Brain microvascular endothelial cell (primary cell): ENCODE measurements around the gene SPATA12.

ENCODE experiments used
- DNase-seq: peaks from one replicate; pipeline ENCODE4 v3.0.0-alpha.2; 2020
- H3K27ac ChIP-seq: fragments of 250-450 bp; sonication (Bioruptor Pico); 2 replicates; pipeline ENCODE4 v1.5.1; 2020; ENCODE audit warnings: mild to moderate bottlenecking, moderate library complexity
- H3K27me3 ChIP-seq: fragments of 250-450 bp; sonication (Bioruptor Pico); replicated peaks from 2 replicates; pipeline ENCODE4 v1.5.1; 2020; ENCODE audit warnings: mild to moderate bottlenecking
- H3K36me3 ChIP-seq: fragments of 250-450 bp; sonication (Bioruptor Pico); replicated peaks from 2 replicates; pipeline ENCODE4 v1.5.1; 2020; ENCODE audit warnings: mild to moderate bottlenecking
- H3K4me3 ChIP-seq: 2 replicates; pipeline ENCODE4 v1.5.1; 2011; ENCODE audit warnings: low read depth, mild to moderate bottlenecking, control low read depth, low read length, moderate library complexity
- CTCF ChIP-seq: IDR thresholded peaks from 2 replicates; pipeline ENCODE4 v1.5.1; 2011; ENCODE audit warnings: low read depth, mild to moderate bottlenecking, moderate library complexity, low read length, control low read depth, inconsistent platforms; ENCODE audit errors: missing control alignments
- in situ Hi-C: cut with HindIII; loops from 2 replicates; pipeline ENCODE4 v1.10.0; 2017; ENCODE audit warnings: low sequenced_read_pairs, low pct_ligation_motif_present

SPATA12 gene

GRCh38 chr3:57057351-57057750, 3.1 kb upstream of the SPATA12 start:
- TF ChIP-seq CTCF = no peak
- H3K36me3 ChIP-seq = no peaks in the 10 kb centered on the region
- no peak for DNase-seq
- H3K27me3 ChIP-seq = no peaks in the 10 kb centered on the region
- in situ Hi-C loops = no loop called here
- no peak overlapping the region for H3K4me3 ChIP-seq
- no peak overlapping the region for H3K27ac ChIP-seq

- no peak overlapping the region for H3K27ac ChIP-seq
- no peak for DNase-seq
- H3K4me3 ChIP-seq = no peak overlapping the region
- H3K36me3 ChIP-seq = no peaks in the 10 kb centered on the region
- H3K27me3 ChIP-seq = no peaks in the 10 kb centered on the region
- in situ Hi-C loops = no loop called here
- no peak for TF ChIP-seq CTCF
Measured at GRCh38 chr3:57059411-57059810, 1.1 kb upstream of the SPATA12 start.

- no peaks in the 10 kb centered on the region for H3K36me3 ChIP-seq
- no peak overlapping the region for H3K4me3 ChIP-seq
- H3K27me3 ChIP-seq = no peaks in the 10 kb centered on the region
- H3K27ac ChIP-seq = no peak overlapping the region
- no peak for TF ChIP-seq CTCF
- DNase-seq = no peak
- in situ Hi-C loops = no loop called here
Measured at GRCh38 chr3:57061556-57061955, 1.1 kb downstream of the SPATA12 start.

- in situ Hi-C loops = no loop called here
- TF ChIP-seq CTCF = no peak
- DNase-seq = no peak
- Histone ChIP-seq H3K27me3 (no peaks in the 10 kb centered on the region), H3K4me3 (no peak overlapping the region), H3K36me3 (no peaks in the 10 kb centered on the region), H3K27ac (no peak overlapping the region)
Measured at GRCh38 chr3:57062101-57062631, 1.7 kb downstream of the SPATA12 start.

GRCh38 chr3:57063032-57063431, 2.6 kb downstream of the SPATA12 start:
- Histone ChIP-seq H3K27me3 (no peaks in the 10 kb centered on the region), H3K36me3 (no peaks in the 10 kb centered on the region), H3K27ac (no peak overlapping the region), H3K4me3 (no peak overlapping the region)
- in situ Hi-C loops = no loop called here
- no peak for TF ChIP-seq CTCF
- DNase-seq = no peak

GRCh38 chr3:57064001-57064400, 3.5 kb downstream of the SPATA12 start:
- DNase-seq = no peak
- Histone ChIP-seq H3K27me3 (no peaks in the 10 kb centered on the region), H3K4me3 (no peak overlapping the region), H3K36me3 (no peaks in the 10 kb centered on the region), H3K27ac (no peak overlapping the region)
- no peak for TF ChIP-seq CTCF
- in situ Hi-C loops = no loop called here
